GM21381 (cell line): ENCODE measurements around the gene LENG1.

Source experiments
- ATAC-seq: cut with Tn5 transposase; IDR thresholded peaks from one replicate; pipeline ENCODE4 v1.9.1; 2021; ENCODE audit warnings: mild to moderate bottlenecking, moderate library complexity; ENCODE audit not compliant: unreplicated experiment

The LENG1 gene

GRCh38 chr19:54114340-54115108 is 45.0 kb downstream of the LENG1 start:
- ATAC-seq, result peak; percentile 32

- no peak for ATAC-seq
Measured at GRCh38 chr19:54109651-54110050, 49.9 kb downstream of the LENG1 start.

- ATAC-seq, result no peak
Measured at GRCh38 chr19:54108496-54108895, 51.0 kb downstream of the LENG1 start.

- ATAC-seq, result no peak
Measured at GRCh38 chr19:54107876-54108490, 51.5 kb downstream of the LENG1 start.

- ATAC-seq, result no peak
Measured at GRCh38 chr19:54106716-54107115, 52.8 kb downstream of the LENG1 start.

- no peak for ATAC-seq
Measured at GRCh38 chr19:54105796-54106195, 53.7 kb downstream of the LENG1 start.
